ENCODE results near the gene ZDHHC9. TPM values are rescaled to one million over a fixed set of nuclear protein-coding genes. Genes with fewer than 3 reads are reported as not detected.

Gene ZDHHC9
- total RNA-seq: 10 to 100 TPM; 11.8 to 75.7 (median 25.3) TPM
- 10 to 100 TPM in 1 of 3 donors, 1 to 10 TPM in 2; 4.3 to 33.3 (median 7.2) TPM for polyA plus RNA-seq
- long read RNA-seq, donor 1, full-length matches to known transcripts: 3 of 3 reads
- long read RNA-seq, donor 1, partial matches to known transcripts: 0 of 3 reads
- long read RNA-seq, donor 1, other reads (novel, unspliced or antisense): 0 of 3 reads
- long read RNA-seq, donor 2, full-length matches to known transcripts: 1 of 1 reads
- long read RNA-seq, donor 2, partial matches to known transcripts: 0 of 1 reads
- long read RNA-seq, donor 2, other reads (novel, unspliced or antisense): 0 of 1 reads
- long read RNA-seq, donor 3, full-length matches to known transcripts: 3 of 3 reads
- long read RNA-seq, donor 3, partial matches to known transcripts: 0 of 3 reads
- long read RNA-seq, donor 3, other reads (novel, unspliced or antisense): 0 of 3 reads
- long read RNA-seq, donor 4, full-length matches to known transcripts: 11 of 12 reads
- long read RNA-seq, donor 4, partial matches to known transcripts: 1 of 12 reads
- long read RNA-seq, donor 4, other reads (novel, unspliced or antisense): 0 of 12 reads
- long read RNA-seq, donor 5, full-length matches to known transcripts: 23 of 31 reads
- long read RNA-seq, donor 5, partial matches to known transcripts: 1 of 31 reads
- long read RNA-seq, donor 5, other reads (novel, unspliced or antisense): 7 of 31 reads
- long read RNA-seq, donor 6, full-length matches to known transcripts: 1 of 1 reads
- long read RNA-seq, donor 6, partial matches to known transcripts: 0 of 1 reads
- long read RNA-seq, donor 6, other reads (novel, unspliced or antisense): 0 of 1 reads
- long read RNA-seq, donor 7, full-length matches to known transcripts: 2 of 2 reads
- long read RNA-seq, donor 7, partial matches to known transcripts: 0 of 2 reads
- long read RNA-seq, donor 7, other reads (novel, unspliced or antisense): 0 of 2 reads
- long read RNA-seq, donor 8, full-length matches to known transcripts: 2 of 2 reads
- long read RNA-seq, donor 8, partial matches to known transcripts: 0 of 2 reads
- long read RNA-seq, donor 8, other reads (novel, unspliced or antisense): 0 of 2 reads
- long read RNA-seq, donor 9, full-length matches to known transcripts: 2 of 2 reads
- long read RNA-seq, donor 9, partial matches to known transcripts: 0 of 2 reads
- long read RNA-seq, donor 9, other reads (novel, unspliced or antisense): 0 of 2 reads
- long read RNA-seq, donor 10: 0 reads

- Histone ChIP-seq H3K27ac (peak within 1 kb of the TSS in 2 of 5 donors; percentile 71 to 81), H3K4me1 (replicated peaks in 1 of 2) (no peaks in the 10 kb centered on the region), H3K4me3 (peak within 1 kb of the TSS in 3 of 4 donors; percentile 41 to 82 (median 48)), H3K9me3 (replicated peaks in 1 of 3) (no peaks in the 10 kb centered on the region), H3K36me3 (replicated peaks in 1 of 2) (no peaks in the 10 kb centered on the region), H3K27me3 (no peaks in the 10 kb centered on the region)
- TF ChIP-seq POLR2A (IDR thresholded peaks at IDR 0.05): peak in 1 of 2 donors; percentile 32
- peak in 2 of 6 experiments; percentile 8 to 19 for TF ChIP-seq CTCF (IDR thresholded peaks at IDR 0.05)
- WGBS, 4 donors: 0 to 57% (median 21%) methylated on average over 1 to 71 of the region's 72 CpGs
- peak; percentile 83 to 94 (median 88) for DNase-seq
- intact Hi-C loops (cut with DNase I): no loop called here
These were observed at the start of gene ZDHHC9 for GRCh38 chrX:129843459-129844306. TSS of gene ZDHHC9 (minus strand) at chrX:129843886. CDS start at chrX:129841945, 1,941 bp downstream.

GRCh38 chrX:129877401-129877800, 33.7 kb upstream of the ZDHHC9 start:
- no peaks in the 10 kb centered on the region for H3K4me1 ChIP-seq (replicated peaks in 1 of 2)
- TF ChIP-seq CTCF (IDR thresholded peaks at IDR 0.05) (no peak), POLR2A (IDR thresholded peaks at IDR 0.05) (no peak)
- no peak for DNase-seq
- no peak overlapping the region for H3K27ac ChIP-seq
- H3K36me3 ChIP-seq (replicated peaks in 1 of 2): no peaks in the 10 kb centered on the region
- intact Hi-C loops (cut with DNase I): no loop called here
- 79 to 89% (median 82%) methylated on average over 5 of the region's 5 CpGs for WGBS, 4 donors
- peaks cover 7% of the 10 kb centered on the region for H3K27me3 ChIP-seq
- no peak overlapping the region for H3K4me3 ChIP-seq
- no peaks in the 10 kb centered on the region for H3K9me3 ChIP-seq (replicated peaks in 1 of 3)

GRCh38 chrX:129876771-129877305, 33.2 kb upstream of the ZDHHC9 start:
- Histone ChIP-seq H3K4me3 (no peak overlapping the region), H3K4me1 (replicated peaks in 1 of 2) (no peaks in the 10 kb centered on the region), H3K36me3 (replicated peaks in 1 of 2) (no peaks in the 10 kb centered on the region), H3K27me3 (peaks cover 7% of the 10 kb centered on the region), H3K9me3 (replicated peaks in 1 of 3) (no peaks in the 10 kb centered on the region), H3K27ac (no peak overlapping the region)
- TF ChIP-seq POLR2A (IDR thresholded peaks at IDR 0.05) (no peak), CTCF (IDR thresholded peaks at IDR 0.05) (no peak)
- DNase-seq: no peak
- intact Hi-C loops (cut with DNase I): no loop called here
- 51 to 68% (median 54%) methylated on average over 4 of the region's 4 CpGs; no CpG with 5 or more reads in 1 of the 4 donors for WGBS, 4 donors
